ENCODE measurements around the gene MAFG. TPM values are rescaled to one million over a fixed set of nuclear protein-coding genes. Genes with fewer than 3 reads are reported as not detected.

The MAFG gene
- total and polyA plus RNA-seq, 9 of the 15 experiments (the other 6 are each of a cell fraction or from before 2014, with no cell fraction given): 1.1 to 58.1 (median 24.9) TPM

DNA sequence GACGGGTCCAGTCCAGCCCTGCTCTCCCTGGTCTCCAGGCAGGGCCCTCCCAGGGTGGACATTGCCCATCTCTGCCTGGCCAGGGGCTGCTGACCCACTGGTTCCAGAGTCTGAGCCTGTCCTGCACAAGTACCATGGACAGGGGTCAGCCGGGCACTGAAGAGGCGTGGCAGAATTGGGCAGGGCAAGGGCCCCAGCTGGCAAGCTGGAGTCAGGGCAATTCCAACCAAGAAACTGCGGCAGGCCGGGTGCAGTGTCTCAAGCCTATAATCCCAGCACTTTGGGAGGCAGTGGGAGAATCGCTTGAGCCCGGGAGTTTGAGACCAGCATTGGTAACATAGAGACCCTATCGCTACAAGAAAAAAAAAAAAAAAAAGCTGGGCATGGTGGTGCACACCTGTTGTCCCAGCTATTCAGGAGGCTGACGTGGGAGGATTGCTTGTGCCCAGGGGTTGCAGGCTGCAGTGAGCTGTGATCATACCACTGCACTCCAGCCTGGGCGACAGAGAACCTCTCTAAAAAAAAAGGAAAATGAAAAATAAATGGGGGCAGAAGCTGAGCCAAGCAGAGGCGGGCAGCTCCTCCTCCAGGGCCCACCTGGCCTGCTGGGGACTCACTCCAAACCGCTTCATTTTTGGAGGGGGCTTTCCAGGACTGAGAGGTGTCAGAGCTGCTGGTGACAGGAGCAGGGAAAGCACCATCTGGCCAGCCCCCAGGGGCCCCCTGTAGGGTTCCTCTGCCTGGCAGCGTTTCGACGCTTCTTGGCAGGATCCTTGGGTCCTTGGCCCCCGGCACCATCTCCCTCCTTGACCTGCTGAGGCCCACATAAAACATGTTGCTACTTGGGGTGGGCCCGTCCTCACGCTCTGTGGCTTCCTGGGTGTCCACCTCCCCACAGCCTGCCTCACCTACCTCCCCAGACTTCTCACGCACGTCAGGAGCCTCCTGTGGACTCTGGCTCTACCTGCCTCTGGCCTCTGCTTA lies 2.9 kb upstream of the MAFG start (continued):
- TF ChIP-seq, protein P1, sequence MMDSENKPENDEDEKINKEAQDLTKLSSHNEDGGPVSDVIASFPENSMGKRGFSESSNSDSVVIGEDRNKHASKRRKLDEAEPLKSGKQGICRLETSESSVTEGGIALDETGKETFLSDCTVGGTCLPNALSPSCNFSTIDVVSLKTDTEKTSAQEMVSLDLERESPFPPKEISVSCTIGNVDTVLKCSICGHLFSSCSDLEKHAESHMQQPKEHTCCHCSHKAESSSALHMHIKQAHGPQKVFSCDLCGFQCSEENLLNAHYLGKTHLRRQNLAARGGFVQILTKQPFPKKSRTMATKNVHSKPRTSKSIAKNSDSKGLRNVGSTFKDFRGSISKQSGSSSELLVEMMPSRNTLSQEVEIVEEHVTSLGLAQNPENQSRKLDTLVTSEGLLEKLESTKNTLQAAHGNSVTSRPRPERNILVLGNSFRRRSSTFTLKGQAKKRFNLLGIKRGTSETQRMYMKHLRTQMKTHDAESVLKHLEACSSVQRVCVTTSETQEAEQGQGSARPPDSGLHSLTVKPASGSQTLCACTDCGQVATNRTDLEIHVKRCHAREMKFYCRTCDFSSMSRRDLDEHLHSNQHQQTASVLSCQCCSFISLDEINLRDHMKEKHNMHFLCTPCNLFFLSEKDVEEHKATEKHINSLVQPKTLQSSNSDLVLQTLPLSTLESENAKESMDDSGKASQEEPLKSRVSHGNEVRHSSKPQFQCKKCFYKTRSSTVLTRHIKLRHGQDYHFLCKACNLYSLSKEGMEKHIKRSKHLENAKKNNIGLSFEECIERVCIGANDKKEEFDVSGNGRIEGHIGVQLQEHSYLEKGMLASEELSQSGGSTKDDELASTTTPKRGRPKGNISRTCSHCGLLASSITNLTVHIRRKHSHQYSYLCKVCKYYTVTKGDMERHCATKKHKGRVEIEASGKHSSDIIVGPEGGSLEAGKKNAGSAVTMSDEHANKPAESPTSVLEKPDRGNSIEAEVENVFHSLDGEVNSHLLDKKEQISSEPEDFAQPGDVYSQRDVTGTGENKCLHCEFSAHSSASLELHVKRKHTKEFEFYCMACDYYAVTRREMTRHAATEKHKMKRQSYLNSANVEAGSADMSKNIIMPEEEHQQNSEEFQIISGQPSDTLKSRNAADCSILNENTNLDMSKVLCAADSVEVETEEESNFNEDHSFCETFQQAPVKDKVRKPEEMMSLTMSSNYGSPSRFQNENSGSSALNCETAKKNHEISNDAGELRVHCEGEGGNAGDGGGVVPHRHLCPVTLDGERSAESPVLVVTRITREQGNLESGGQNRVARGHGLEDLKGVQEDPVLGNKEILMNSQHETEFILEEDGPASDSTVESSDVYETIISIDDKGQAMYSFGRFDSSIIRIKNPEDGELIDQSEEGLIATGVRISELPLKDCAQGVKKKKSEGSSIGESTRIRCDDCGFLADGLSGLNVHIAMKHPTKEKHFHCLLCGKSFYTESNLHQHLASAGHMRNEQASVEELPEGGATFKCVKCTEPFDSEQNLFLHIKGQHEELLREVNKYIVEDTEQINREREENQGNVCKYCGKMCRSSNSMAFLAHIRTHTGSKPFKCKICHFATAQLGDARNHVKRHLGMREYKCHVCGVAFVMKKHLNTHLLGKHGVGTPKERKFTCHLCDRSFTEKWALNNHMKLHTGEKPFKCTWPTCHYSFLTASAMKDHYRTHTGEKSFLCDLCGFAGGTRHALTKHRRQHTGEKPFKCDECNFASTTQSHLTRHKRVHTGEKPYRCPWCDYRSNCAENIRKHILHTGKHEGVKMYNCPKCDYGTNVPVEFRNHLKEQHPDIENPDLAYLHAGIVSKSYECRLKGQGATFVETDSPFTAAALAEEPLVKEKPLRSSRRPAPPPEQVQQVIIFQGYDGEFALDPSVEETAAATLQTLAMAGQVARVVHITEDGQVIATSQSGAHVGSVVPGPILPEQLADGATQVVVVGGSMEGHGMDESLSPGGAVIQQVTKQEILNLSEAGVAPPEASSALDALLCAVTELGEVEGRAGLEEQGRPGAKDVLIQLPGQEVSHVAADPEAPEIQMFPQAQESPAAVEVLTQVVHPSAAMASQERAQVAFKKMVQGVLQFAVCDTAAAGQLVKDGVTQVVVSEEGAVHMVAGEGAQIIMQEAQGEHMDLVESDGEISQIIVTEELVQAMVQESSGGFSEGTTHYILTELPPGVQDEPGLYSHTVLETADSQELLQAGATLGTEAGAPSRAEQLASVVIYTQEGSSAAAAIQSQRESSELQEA (IDR thresholded peaks at IDR 0.05; ENCODE audit: low read depth): no peak
